Thyroid gland (tissue), 4 donors: Measurements from ENCODE around the gene TMEM120B. TPM values are rescaled to one million over a fixed set of nuclear protein-coding genes. Genes with fewer than 3 reads are reported as not detected.

ENCODE experiments used
- DNase-seq, 2 donors: peaks; one replicate each; pipeline ENCODE4 v3.0.0-alpha.2; 2019
- H3K27ac ChIP-seq, 3 donors: fragments of 200-600 bp; sonication (generic); 1 replicate in 2 of 3; 2 replicates in 1 of 3; pipeline ENCODE4 v1.5.1; 2016 to 2019; ENCODE audit warnings: mild to moderate bottlenecking in 1 of 3, moderate library complexity in 1 of 3
- H3K27me3 ChIP-seq: fragments of 200-600 bp; sonication (generic); one replicate; pipeline ENCODE4 v1.5.1; 2019
- H3K36me3 ChIP-seq, 2 donors: fragments of 200-600 bp; sonication (generic); one replicate each; pipeline ENCODE4 v1.5.1; 2016 to 2019
- H3K4me1 ChIP-seq, 2 donors: fragments of 200-600 bp; sonication (generic); one replicate each; pipeline ENCODE4 v1.5.1; 2017 to 2019
- H3K4me3 ChIP-seq, 3 donors: fragments of 200-600 bp; sonication (generic); replicated peaks in 1 of 3; 1 replicate in 2 of 3; 2 replicates in 1 of 3; pipeline ENCODE4 v1.5.1; 2016; ENCODE audit warnings: mild to moderate bottlenecking in 1 of 3
- H3K9me3 ChIP-seq: fragments of 200-600 bp; sonication (generic); one replicate; pipeline ENCODE4 v1.5.1; 2017
- CTCF ChIP-seq, 6 experiments: fragments of 200-600 bp in 3 of 6; fragments of 450-650 bp in 3 of 6; sonication (generic) in 3 of 6; IDR thresholded peaks; one replicate each; pipeline ENCODE4 v1.5.1; 2016 to 2019; ENCODE audit warnings: antibody characterized with exemption in 6 of 6, mild to moderate bottlenecking in 2 of 6, inconsistent platforms in 1 of 6, moderate library complexity in 1 of 6
- POLR2A ChIP-seq, 2 donors: fragments of 450-650 bp; IDR thresholded peaks; one replicate each; pipeline ENCODE4 v1.6.1; 2017; ENCODE audit warnings: antibody characterized with exemption in 2 of 2, mild to moderate bottlenecking in 2 of 2, moderate library complexity in 1 of 2
- WGBS, 2 donors: methylation state at CpG; one replicate each; pipeline ENCODE4 v1.1.5; 2017; 5-methylcytosine and 5-hydroxymethylcytosine counted together
- intact Hi-C: fragments of 100-400 bp; cut with DNase I; formaldehyde crosslinking; loops from one replicate; pipeline ENCODE4 v1.15.1; 2023
- total RNA-seq, 4 donors: library from RNA; depleted of rRNA; stranded (reverse); fragments of >200 nt; gene quantifications; one replicate each; pipeline ENCODE4 v1.2.3, GENCODE V29; 2016

TMEM120B gene
- total RNA-seq, 4 donors from 2014 or later = 12.5 to 15.4 (median 14.2) TPM

DNA sequence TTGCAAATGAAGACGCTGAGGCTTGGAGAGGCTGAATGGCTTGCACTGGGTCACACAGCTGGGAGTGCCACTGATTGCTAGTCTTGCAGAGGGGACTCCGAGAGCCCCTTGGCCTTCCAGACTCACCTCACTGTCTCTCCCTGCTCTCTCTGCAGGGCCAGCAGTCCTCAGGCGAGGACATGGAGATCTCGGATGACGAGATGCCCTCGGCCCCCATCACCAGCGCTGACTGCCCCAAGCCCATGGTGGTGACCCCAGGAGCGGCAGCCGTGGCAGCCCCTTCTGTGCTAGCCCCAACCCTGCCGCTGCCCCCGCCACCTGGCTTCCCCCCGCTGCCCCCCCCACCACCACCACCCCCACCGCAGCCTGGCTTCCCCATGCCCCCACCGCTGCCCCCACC is 101.4 kb downstream of the TMEM120B start:
- intact Hi-C loops = loop anchor here (2.0 to 5.0 kb wide), 2 partner anchors 19 to 117 kb away; no protein-coding TSS in a partner anchor
- DNase-seq = no peak
- TF ChIP-seq POLR2A (IDR thresholded peaks at IDR 0.05) = no peak
- no peak for TF ChIP-seq CTCF (IDR thresholded peaks at IDR 0.05)
- Histone ChIP-seq H3K4me3 (no peak overlapping the region), H3K9me3 (no peaks in the 10 kb centered on the region), H3K4me1 (peaks cover 15 to 33% of the 10 kb centered on the region in 2 donors), H3K36me3 (peaks cover 48 to 60% of the 10 kb centered on the region in 2 donors), H3K27me3 (no peaks in the 10 kb centered on the region), H3K27ac (no peak overlapping the region)
- 92 to 93% methylated on average over 10 to 14 of the region's 14 CpGs for WGBS, 2 donors

GRCh38 chr12:121814429-121815119 is 102.0 kb downstream of the TMEM120B start:
- DNase-seq = no peak
- H3K9me3 ChIP-seq = no peaks in the 10 kb centered on the region
- H3K36me3 ChIP-seq = peaks cover 47 to 59% of the 10 kb centered on the region in 2 donors
- no peak overlapping the region for H3K4me3 ChIP-seq
- 93 to 95% methylated on average over 10 to 13 of the region's 31 CpGs for WGBS, 2 donors
- no peaks in the 10 kb centered on the region for H3K27me3 ChIP-seq
- peaks cover 15 to 33% of the 10 kb centered on the region in 2 donors for H3K4me1 ChIP-seq
- no peak overlapping the region for H3K27ac ChIP-seq
- intact Hi-C loops = loop anchor here (5.0 kb wide), 1 partner anchor 117 kb away; no protein-coding TSS in a partner anchor
- no peak for TF ChIP-seq CTCF (IDR thresholded peaks at IDR 0.05)

DNA sequence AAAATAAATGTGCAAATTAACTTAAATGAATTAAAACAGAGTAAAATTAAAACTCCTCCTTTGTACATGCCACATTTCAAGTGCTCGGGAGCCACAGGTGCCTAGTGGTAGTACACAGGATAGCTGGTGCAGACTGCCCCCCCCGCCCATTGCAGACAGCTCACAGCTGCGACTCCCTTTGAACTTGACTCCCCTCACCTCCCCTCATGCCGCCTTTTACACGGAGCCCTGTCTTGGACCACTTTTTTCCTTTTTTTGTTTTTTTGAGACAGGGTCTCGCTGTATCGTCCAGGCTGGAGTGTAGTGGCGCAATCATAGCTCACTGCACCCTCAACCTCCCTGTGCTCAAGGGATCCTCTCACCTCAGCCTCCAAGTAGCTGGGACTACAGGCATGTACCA is 102.7 kb downstream of the TMEM120B start:
- WGBS, 2 donors = 92 to 96% methylated on average over 8 of the region's 8 CpGs
- DNase-seq = no peak
- H3K36me3 ChIP-seq = peaks cover 46 to 61% of the 10 kb centered on the region in 2 donors

GRCh38 chr12:121816925-121817647 is 104.5 kb downstream of the TMEM120B start:
- Histone ChIP-seq H3K36me3 (peaks cover 45 to 63% of the 10 kb centered on the region in 2 donors), H3K4me3 (no peak overlapping the region), H3K4me1 (peaks cover 4 to 17% of the 10 kb centered on the region in 2 donors), H3K27ac (no peak overlapping the region), H3K27me3 (no peaks in the 10 kb centered on the region), H3K9me3 (no peaks in the 10 kb centered on the region)
- DNase-seq = no peak
- 95 to 97% methylated on average over 40 to 41 of the region's 47 CpGs for WGBS, 2 donors
- intact Hi-C loops = no loop called here
- no peak for TF ChIP-seq POLR2A (IDR thresholded peaks at IDR 0.05)
- no peak for TF ChIP-seq CTCF (IDR thresholded peaks at IDR 0.05)

More for the DNA sequence above, 102.7 kb downstream of the TMEM120B start:
- H3K27ac ChIP-seq = no peak overlapping the region
- intact Hi-C loops = no loop called here
- H3K27me3 ChIP-seq = no peaks in the 10 kb centered on the region
- no peak overlapping the region for H3K4me3 ChIP-seq
- H3K4me1 ChIP-seq = peaks cover 15 to 33% of the 10 kb centered on the region in 2 donors
- H3K9me3 ChIP-seq = no peaks in the 10 kb centered on the region
- TF ChIP-seq POLR2A (IDR thresholded peaks at IDR 0.05) = no peak
- TF ChIP-seq CTCF (IDR thresholded peaks at IDR 0.05) = no peak

- no peaks in the 10 kb centered on the region for H3K27me3 ChIP-seq
- TF ChIP-seq POLR2A (IDR thresholded peaks at IDR 0.05) (no peak), CTCF (IDR thresholded peaks at IDR 0.05) (no peak)
- no peak for DNase-seq
- no peak overlapping the region for H3K27ac ChIP-seq
- H3K9me3 ChIP-seq = no peaks in the 10 kb centered on the region
- H3K4me3 ChIP-seq = no peak overlapping the region
- intact Hi-C loops = no loop called here
- H3K4me1 ChIP-seq = peaks cover 4 to 11% of the 10 kb centered on the region in 2 donors
- WGBS, 2 donors = 94 to 96% methylated on average over 18 of the region's 18 CpGs
- peaks cover 48 to 68% of the 10 kb centered on the region in 2 donors for H3K36me3 ChIP-seq
Measured at GRCh38 chr12:121817648-121818043, 105.1 kb downstream of the TMEM120B start.
